Activated CD8-positive, alpha-beta memory T cell treated with anti-CD3 and anti-CD28 coated beads for 24 hours (primary cell): ENCODE results near the gene SLC12A7.

ENCODE experiments used
- DNase-seq: peaks from one replicate; pipeline ENCODE4 v3.0.0-alpha.2; 2020

SLC12A7 gene

GRCh38 chr5:1060535-1060981 is 51.3 kb downstream of the SLC12A7 start:
- DNase-seq: no peak

DNA sequence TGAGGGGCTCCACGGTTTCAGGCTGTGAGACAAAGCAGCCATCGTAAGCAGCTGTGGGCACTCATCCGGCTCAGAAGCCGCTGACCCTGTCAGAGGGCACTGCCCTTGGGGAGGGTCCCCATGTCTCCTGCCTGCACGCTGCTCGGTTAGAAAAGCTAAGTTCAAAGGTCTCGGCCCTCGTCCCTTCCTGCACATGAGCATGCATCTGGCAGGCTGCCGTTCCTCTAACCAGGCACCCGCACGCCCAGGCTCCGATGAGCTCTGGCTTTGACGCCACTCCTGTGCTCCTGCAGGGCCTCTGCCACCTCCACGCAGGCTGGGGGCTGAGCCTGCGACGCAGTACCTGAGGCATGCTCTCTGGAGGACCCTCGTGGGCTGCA is 52.0 kb downstream of the SLC12A7 start:
- no peak for DNase-seq

- DNase-seq: no peak
These were observed 52.6 kb downstream of the SLC12A7 start for GRCh38 chr5:1058988-1059883.

GRCh38 chr5:1058083-1058945 is 53.5 kb downstream of the SLC12A7 start:
- no peak for DNase-seq

GRCh38 chr5:1057485-1058082 is 54.3 kb downstream of the SLC12A7 start:
- no peak for DNase-seq

DNA sequence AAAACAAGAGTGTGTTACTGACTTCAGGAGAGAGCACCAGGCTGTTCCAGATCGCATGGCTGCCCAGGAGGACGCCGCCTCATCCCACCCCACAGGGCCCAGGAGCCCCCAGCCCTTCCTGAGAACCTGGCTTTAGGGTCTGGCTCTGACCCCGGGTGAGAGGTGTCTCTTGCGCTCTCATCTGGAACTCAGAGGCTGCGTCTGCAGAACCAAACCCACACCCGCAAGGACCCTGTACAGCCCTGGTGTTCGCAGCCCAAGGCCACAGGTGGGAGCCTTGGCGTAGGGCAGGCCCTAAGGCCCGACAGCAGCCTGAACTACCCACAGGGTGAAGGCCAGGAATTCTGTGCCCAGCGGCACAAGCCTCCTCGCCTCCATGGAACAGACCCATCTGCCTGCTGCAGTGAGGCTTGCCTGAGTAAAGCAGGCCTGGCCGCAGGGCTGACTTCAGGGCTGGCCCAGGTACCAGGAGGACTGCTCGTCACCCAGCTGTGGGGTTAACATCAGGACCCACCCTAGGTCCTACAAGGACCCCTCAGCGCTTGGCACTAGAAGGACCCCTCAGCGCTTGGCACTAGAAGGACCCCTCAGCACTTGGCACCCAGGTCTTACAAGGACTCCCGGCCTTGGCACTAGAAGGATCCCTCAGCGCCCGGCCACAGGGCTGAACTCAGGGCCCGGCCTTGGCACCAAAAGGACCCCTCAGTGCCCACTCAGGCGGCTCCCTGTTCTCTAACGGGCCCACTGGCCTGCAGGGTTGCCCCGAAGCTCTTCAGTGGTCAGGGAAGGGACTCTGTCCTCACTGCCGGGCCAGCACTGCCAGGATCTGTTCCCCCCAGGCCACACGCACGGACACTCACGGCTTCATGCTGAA is 55.0 kb downstream of the SLC12A7 start:
- DNase-seq: no peak

- no peak for DNase-seq
These were observed 55.8 kb downstream of the SLC12A7 start for GRCh38 chr5:1055896-1056610.

- no peak for DNase-seq
These were observed 56.8 kb downstream of the SLC12A7 start for GRCh38 chr5:1054799-1055775.

GRCh38 chr5:1054018-1054798 is 57.7 kb downstream of the SLC12A7 start:
- DNase-seq: no peak

GRCh38 chr5:1053391-1054017 is 58.4 kb downstream of the SLC12A7 start:
- no peak for DNase-seq

GRCh38 chr5:1052641-1053390 is 59.0 kb downstream of the SLC12A7 start:
- no peak for DNase-seq

- DNase-seq: no peak
These were observed 59.8 kb downstream of the SLC12A7 start for GRCh38 chr5:1052076-1052475.

- no peak for DNase-seq
These were observed 60.5 kb downstream of the SLC12A7 start for GRCh38 chr5:1051366-1051720.

DNA sequence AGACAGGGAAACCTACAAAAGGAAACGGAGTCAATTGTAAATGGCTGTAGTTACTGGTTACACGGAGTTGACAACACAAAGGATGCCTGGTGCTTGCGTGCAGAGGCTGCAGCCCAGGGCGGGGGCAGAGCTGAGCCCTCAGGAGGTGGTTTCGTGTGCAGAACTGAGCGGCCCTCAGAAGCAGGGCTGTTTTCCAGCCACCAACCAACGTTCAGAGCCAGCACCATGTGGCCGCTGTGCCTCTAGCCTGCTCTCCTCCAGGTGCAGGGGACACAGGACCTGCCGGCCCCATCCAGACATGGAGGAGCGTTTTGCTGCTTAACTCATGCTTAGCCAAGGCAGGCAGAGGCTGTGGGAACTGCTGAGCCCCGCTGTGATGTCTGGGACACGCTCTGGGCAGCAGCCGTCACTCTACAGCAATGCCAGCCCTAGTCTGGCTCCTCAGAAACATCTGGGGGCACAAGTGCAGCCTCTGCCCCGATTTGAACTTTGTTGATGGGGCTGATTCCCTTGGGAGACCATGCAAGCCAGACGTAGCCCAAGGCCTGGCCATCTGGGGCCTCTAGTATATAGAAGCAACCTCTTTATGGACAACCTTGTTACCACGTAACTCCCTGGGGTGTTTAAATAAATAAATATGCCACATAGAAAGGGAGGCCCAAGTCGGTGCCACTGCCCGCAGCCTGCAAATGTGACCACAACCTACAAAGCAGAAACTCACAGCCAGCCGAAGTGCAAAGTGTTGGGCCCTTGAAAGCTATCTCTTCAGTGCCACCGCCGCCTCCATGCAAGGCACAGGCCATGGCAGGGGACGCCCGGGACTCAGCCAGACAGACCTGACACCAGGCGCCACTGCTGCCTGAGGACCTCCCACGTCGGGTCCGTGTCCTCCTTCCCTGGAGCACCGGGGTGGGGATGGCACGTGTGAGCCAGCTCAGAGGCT is 61.2 kb downstream of the SLC12A7 start:
- DNase-seq: no peak

GRCh38 chr5:1048861-1049838 is 62.7 kb downstream of the SLC12A7 start:
- DNase-seq: no peak

DNA sequence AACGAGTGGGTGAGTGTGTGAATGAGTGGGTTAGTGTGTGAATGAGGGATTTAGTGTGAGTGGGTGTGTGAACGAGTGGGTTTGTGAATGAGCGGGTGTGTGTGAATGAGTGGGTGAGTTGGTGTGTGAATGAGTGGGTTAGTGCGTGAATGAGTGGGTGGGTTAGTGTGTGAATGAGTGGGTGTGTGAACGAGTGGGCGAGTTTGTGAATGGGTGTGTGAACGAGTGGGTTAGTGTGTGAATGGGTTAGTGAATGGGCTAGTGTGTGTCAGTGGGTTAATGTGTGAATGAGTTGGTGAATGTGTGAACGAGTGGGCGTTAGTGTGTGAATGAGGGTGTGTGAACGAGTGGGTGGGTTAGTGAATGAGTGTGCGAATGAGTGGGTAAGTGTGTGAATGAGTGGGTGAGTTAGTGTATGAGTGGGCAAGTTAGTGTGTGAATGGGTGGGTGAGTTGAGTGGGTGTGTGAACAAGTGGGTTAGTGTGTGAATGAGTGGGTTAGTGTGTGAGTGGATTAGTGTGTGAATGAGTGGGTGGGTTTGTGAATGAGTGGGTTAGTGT is 63.6 kb downstream of the SLC12A7 start:
- DNase-seq: no peak
